SK-N-MC (cell line): ENCODE data around the gene RCAN1.

Experiments used
- EZH2 ChIP-seq: fragments of 200-600 bp; sonication (generic); IDR thresholded peaks from one replicate; pipeline ENCODE4 v1.6.1; 2017; ENCODE audit warnings: antibody characterized with exemption
- FOXP2 ChIP-seq: optimal IDR thresholded peaks from 2 replicates; pipeline ENCODE3; 2011; ENCODE audit warnings: mild to moderate bottlenecking, moderate library complexity; ENCODE audit not compliant: insufficient read depth; ENCODE audit errors: extremely low read length, control extremely low read depth
- POLR2AphosphoS5 ChIP-seq: IDR thresholded peaks from 2 replicates; pipeline ENCODE4 v1.6.1; 2012; ENCODE audit warnings: mild to moderate bottlenecking, low read depth, low read length, borderline replicate concordance

- no peak for TF ChIP-seq EZH2
- TF ChIP-seq POLR2AphosphoS5: no peak
- no peak for TF ChIP-seq FOXP2
Measured at GRCh38 chr21:34609244-34609932, 5.5 kb downstream of the RCAN1 start.
